Measurements from ENCODE around the gene LMLN.
"Not testable (repeated sequence)": the region's sequence is repeated elsewhere in the genome, so short reads cannot be mapped to it uniquely, and the experiment has no call there.

The LMLN gene

DNA sequence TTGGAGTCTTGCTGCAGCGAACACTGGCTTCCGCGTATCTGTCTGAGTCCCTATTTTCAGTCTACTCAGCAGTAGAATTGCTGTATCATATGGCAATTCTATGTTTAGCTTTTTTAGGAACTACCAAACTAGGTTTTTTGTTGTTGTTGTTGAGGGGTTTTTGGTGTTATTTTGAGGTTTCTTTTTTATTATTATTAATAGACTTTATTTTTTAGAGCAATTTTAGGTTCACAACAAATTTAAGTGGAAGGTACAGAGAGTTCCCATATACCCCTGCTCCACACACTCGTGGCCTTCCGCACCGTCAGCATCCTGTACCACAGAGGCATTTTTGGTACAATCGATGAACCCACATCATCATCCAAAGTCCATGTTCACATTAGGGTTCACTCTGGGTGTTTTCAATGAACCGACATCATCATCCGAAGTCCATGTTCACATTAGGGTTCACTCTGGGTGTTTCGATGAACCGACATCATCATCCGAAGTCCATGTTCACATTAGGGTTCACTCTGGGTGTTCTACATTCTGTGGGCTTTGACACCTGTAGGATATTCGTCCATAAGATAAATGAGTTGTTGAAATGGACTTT lies 67.9 kb downstream of the LMLN start:
- DNase-seq: no peak

DNA sequence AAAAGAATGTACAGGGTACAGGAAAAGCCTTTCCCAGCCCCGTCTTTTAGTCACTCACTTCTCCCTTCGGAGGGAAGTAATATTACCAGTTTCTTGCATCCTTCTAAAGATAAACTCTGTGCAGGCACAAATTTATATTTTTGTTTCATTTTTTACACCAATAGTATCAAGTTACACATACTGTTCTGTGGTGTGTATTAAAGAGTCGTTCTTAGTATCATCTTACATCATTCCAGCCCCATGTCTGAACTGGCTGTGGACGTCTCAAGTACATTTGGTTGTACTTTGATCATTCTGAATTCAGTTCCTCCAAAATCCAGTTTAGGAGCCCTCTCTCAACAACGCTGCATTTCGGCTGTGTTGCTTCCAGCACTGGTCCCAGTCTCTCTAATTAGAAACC lies 68.7 kb downstream of the LMLN start:
- no peak for DNase-seq

- DNase-seq: no peak
Observed at GRCh38 chr3:198030125-198030524, 70.1 kb downstream of the LMLN start.

DNA sequence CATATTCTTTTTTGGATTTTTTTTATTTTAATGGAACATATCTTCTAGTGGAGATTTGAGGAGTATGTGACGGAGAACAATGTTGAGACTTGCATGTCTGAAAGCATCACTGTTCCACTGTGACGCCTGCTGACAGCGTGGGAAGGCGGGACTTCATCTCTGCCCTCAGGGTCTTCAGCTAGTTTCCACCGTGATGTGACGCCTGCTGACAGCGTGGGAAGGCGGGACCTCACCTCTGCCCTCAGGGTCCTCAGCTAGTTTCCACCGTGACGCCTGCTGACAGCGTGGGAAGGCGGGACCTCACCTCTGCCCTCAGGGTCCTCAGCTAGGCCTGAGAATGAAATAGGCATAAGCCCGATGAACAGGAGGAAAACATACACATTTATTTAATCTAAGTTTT lies 70.7 kb downstream of the LMLN start:
- DNase-seq: no peak

DNA sequence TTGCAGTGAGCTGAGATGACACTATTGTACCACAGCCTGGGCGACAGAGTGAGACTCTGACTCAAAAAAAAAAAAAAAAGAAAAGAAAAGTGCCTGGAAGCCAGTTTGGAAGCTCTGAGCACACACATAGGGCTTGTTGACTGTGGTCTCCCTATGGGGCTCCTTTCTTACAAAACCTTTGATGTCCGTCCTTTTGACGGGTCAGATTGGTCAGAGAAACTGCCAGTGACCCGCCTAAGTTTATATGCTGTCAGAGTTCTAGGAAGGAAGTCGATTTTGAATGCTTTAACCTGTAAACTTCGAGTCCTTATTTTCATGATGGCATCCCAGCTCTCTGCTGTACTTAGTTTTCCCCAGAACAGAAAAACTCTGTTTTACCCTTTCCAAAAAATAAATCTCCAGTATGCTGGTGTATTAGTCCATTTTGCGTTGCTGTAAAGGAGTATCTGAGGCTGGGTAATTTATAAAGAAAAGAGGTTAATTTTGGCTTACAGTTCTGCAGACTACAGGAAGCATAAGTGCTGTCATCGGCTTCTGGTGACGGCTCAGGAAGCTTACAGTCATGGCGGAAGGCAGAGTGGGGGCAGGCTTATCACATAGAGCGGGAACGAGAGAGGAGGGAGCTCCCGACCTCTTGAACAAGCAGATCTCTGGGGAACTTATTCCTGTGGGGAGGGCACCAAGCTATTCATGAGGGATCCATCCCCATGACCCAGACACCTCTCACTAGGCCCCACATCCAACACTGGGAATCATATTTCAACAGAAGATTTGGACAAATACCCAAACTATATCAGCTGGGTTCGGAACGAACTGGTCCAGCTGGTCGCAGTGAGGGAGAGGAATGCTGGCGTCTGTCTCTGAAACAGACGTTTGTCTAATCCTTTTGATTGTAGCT lies 72.3 kb downstream of the LMLN start:
- no peak for DNase-seq

- no peak for DNase-seq
Observed at GRCh38 chr3:198043119-198043518, 83.1 kb downstream of the LMLN start.

DNA sequence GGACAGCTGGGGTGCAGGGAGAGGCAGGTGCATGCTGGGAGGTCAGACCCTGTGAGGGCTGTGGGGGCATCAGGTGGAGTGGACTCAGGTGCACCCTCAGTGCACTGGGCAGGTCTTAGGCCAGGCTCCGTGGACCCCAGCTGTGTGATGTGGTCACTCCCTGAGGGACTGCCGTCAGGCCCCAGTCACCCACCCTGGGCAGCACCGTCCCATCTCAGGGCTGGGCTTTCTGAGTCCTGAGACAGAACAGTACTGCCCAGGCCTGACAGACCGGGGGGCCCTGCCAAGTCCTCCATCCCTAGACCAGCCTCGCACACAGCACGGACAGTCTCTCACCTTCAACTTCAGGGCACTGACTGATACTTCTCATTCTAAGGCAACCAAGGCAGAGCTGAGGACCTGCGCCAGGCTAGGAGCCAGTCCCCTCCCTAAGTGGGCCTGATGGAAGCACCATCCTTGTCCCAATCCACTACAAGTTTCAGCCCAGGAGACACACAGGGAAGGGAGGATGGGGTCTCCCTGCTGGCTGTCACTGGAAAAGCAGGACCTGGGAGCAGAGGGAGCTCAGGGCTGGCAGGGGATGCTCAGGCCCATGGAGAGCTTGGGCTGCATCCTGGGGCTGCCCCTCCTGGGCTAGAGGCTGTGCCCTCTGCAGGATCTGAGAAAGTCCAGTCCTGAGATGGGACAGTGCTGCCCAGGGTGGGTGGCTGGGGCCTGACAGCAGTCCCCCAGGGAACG lies 86.3 kb downstream of the LMLN start:
- DNase-seq: no peak

DNA sequence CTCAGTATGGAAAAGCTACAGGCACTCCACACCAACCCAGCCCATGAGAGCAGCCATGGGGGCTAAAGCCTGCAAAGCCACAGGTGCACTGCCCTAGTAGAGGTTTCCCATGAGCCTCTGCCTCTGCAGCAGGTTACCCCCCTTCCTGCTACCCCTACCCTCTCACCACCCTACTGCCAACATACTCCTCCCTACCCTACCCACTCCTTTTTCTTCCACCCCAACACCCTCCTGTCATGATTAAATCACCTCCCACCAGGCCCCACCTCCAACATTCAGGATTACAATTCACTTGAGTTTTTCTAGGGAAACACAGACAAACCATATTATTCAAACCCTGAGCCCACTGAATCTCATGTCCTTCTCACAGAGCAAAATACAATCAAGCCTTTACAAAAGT lies 88.4 kb downstream of the LMLN start:
- no peak for DNase-seq

DNA sequence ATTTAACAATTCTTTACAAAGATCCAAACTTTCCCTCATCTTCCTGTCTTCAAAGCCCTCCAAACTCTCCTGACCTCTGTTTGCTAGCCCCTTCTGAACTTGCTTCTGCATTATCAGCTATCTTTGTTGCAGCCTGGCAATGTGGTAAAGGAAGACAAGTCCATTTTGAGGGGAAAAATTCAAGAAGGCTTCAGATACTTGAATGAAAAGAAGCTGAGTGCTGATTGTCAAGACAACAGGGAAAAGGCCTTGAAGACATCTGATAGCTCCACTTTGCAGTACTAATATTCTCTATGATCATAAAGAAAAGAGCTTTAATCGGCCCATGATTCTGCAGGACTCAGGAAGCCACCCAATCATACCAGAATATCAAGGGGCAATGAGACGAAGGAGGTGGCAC lies 91.8 kb downstream of the LMLN start:
- DNase-seq: no peak

DNA sequence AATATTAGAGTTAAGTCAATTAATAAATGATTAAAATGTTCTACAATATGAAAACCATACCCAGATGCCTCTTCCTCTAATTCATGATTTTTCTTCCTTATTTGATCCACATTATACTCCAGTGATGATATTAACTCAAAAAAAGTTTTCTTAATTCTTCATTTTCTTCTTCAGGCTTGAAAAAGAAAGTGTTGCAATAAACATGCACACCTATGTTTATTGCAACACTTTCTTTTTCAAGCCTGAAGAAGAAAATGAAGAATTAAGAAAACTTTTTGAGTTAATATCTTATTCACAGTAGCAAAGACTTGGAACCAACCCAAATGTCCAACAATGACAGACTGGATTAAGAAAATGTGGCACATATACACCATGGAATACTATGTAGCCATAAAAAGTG lies 93.4 kb downstream of the LMLN start:
- not testable (repeated sequence) for DNase-seq

- no peak for DNase-seq
Observed at GRCh38 chr3:198061119-198062067, 101.4 kb downstream of the LMLN start.

GRCh38 chr3:198062068-198062465 lies 102.0 kb downstream of the LMLN start:
- DNase-seq: no peak

- DNase-seq: no peak
Observed at GRCh38 chr3:198064420-198064819, 104.4 kb downstream of the LMLN start.

DNA sequence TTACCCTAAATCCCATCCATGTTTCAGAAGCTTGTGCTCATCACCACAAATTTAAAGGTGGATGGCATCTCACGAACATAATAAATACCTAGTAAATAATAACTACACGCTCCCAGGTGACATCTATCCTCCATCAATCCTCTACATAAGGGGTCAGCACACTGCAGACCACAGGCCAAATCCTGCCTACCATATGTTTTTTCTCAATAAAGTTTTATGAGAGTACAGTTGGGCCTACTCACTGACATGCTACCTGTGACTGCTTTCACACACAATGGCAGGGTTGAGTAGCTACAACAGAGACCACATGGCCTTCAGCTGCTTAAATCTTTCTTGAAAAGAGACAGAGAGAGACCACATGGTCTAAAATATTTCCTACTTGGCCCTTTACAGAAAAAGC lies 105.9 kb downstream of the LMLN start:
- DNase-seq: no peak

DNA sequence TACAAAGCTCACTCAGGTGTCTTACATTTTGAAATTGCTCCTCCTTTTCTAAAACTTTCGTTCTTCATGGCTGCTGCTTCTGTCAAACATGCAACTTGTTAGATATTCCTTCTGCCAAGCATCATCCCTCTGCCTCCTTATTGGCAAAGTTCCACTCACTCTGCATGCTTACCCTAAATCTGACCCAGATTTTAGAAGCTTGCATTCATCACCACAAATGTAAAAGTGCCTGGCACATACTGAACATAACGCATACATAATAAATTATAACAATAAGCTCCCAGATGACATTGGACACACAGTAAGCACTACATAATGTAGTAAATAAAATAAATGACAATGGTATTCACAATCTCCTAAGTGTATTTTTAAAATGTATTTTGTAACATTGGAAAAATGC lies 107.4 kb downstream of the LMLN start:
- no peak for DNase-seq

- no peak for DNase-seq
Observed at GRCh38 chr3:198070871-198071270, 110.9 kb downstream of the LMLN start.

DNA sequence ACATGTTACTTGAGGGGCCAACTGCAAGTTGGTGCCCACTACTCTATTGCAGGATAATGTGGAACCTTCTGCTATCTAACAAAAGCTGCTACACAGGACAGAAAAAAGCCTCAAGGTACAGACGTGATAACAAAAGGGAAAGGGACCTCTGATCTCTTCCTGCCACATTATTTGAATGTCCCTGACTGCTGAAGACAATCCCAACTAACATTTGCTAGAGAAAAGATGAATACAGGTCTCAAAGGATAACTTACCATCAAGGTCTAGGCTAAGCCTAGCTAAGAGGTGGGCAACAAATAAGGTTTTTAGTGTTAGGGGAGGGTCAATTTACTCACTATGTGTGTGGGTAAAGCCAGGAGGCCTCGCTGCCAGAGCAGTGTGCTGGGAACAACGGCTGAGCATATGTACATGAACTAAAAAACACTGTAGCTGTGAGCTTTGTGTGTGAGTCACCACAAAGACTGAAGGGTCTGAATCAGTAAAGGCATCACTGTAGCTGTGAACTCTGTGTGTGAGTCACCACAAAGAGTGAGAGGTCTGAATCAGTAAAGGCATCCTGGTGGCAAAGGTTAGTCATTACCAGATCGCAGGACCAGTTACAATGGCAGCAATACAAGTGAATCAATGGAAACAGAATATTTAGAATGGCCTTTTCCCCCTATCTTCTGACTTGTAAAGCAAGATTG lies 111.7 kb downstream of the LMLN start:
- DNase-seq: no peak

GRCh38 chr3:198076722-198077308 lies 116.8 kb downstream of the LMLN start:
- no peak for DNase-seq

DNA sequence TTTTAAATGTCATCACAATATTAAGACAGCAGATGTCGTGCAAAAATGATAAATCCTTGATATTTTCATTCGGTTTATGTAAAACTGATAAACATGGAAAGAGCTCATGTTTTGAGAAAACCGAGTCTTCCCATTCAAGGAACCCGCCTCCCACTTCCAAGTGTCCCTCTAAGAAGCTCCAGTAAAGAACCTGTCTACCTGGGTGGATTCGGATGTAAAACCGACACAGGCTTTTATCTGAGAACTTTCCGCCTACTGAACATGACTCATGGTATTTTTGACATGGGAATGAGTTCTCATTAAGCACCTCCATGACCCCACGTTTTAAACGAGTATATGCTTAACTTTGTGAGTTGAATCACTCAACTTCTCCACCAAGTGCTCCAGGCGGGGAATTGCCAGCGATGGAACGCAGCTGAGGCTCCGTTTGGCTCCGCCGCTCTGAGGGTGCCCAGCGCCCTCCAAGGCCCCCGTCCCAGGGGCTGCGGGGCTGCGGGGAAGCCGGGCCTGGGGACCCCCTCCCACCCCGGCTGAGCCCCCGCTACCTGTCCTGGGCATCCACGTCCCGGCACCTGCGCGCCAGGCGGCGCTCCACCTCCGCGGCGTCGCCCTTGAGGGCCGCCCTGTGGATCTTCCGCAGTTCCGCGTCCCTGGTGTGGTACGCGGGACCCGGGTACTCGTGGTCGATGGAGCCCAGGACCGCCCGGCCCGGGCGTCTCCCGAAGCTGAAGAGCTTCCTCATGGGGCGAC lies 119.9 kb downstream of the LMLN start:
- DNase-seq: no peak

DNA sequence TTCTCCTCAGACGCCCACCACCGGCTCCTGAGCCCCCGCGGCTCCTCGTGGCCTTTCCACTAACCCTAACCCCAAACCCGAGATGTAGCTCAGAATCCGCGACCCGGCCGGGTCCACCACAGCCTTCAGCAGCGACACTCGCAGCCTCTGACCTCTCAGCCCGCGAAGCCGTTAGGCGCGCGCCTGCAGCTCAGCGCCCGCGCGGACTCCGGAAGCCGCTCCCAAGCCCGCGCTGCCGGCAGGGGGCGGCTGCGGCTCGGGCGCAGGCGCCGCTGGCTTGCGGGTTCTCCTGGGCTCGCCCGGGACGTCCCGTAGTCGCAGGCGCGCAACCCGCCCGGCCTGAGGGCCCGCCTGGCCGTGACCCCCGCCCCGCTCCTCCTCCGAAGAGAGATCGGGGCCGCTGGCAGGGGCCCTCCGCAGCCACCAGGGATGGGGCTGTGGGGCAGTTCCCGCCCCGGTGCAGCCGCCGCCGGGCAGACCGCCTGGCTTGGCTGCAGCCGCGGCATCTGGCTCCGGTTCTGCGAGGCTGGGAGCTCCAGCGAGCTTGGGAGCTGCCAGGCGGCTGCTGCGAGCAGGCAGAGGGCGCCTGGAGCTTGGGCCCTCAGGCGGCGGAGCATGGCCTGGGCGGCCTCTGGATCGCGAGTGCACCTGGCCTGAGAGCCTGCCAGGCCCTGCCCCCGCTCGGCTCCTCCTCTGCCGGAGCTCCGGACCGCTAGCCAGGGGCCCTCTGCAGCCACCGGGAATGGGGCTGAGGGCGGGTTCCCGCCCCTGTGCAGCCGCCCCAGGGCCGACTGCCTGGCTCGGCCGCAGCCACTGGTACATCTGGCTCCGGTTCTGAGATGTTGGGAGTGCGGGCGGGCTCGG lies 120.7 kb downstream of the LMLN start:
- DNase-seq: peak; percentile 33

All from NCI-H1048 (cell line).